HG02642 (cell line): ENCODE data around the gene OR1K1.

Experiments used
- ATAC-seq: cut with Tn5 transposase; IDR thresholded peaks from one replicate; pipeline ENCODE4 v1.9.1; 2021; ENCODE audit warnings: mild to moderate bottlenecking; ENCODE audit not compliant: unreplicated experiment, poor library complexity

Gene OR1K1

GRCh38 chr9:122848256-122848943, 48.5 kb downstream of the OR1K1 start:
- ATAC-seq = no peak
